Occipital lobe (tissue), 2 donors: ENCODE measurements around the gene CRY1. TPM values are rescaled to one million over a fixed set of nuclear protein-coding genes. Genes with fewer than 3 reads are reported as not detected.
A peak's percentile ranks its signal among the peaks of the same experiment; 100 is the strongest.
"Not testable (repeated sequence)": the region's sequence is repeated elsewhere in the genome, so short reads cannot be mapped to it uniquely, and the experiment has no call there.

Experiments used
- DNase-seq: peaks from one replicate; lab custom pipeline; 2025; lab: John Stamatoyannopoulos, UW
- total RNA-seq: library from RNA; depleted of rRNA; stranded (reverse); fragments of >200 nt; gene quantifications from one replicate; pipeline ENCODE4 v1.2.3, GENCODE V29; 2014

CRY1 gene
- total RNA-seq, 1 donor from 2014 or later: 39.3 TPM

DNA sequence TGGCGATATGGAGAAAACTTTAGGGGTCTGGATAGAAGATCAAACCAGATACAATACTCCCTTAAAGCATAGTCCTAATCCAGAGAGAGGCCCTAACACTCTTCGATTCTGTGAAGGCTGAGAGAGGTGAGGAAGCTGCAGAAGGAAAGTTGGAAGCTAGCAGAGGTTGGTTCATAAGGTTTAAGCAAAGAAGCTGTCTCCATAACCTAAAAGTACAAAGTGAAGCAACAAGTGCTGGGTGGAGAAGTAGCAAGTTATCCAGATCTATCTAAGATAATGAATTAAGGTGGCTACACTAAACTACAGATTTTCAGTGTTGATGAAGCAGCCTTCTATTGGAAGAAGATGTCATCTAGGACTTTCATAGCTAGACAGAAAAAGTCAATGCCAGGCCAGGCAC is 81.8 kb downstream of the CRY1 start:
- no peak for DNase-seq

DNA sequence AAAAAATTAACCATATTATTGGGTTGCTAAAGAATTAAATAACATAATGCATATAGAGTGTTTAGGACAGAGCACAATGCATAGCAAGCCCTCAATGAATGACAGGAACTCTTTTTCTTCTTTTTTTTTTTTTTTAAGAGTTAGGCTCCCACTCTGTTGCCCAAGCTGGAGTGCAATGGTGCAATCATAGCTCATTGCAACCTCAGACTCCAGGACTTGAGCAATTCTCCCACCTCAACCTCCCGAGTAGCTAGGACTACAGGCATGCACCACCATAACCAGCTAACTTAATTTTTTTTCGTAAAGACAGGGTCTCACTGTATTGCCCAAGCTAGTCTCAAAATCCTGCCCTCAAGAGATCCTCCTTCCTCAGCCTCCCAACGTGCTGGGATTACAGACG is 85.9 kb downstream of the CRY1 start:
- no peak for DNase-seq

DNA sequence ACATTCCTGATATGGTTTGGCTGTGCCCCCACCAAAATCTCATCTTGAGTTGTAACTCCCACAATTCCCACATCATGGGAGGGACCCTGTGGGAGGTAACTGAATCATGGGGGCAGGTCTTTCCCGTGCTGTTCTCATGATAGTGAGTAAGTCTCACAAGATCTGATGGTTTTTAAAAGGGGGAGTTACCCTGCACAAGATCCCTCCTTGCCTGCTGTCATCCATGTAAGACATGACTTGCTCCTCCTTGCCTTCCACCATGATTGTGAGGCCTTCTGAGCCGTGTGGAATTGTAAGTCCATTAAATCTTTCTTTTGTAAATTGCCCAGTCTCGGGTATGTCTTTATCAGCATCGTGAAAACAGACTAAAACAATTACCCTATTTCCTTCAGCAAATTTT is 90.7 kb downstream of the CRY1 start:
- not testable (repeated sequence) for DNase-seq

DNA sequence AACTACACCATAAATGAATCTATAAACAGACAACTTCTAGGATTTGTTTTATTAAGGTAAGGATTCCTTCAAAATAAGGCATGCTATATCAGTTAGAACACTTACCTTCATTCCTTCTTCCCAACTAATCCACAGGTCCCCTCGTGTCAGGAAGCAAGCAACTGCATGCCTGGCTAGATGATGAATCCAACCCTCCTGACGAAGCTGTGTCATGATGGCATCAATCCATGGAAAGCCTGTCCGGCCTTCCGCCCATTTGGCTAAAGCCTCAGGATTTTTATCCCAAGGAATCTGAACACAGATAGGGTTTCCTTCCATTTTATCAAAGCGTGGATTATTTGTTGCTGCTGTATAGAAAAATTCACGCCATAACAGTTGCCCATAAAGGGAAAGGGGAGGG is 93.9 kb downstream of the CRY1 start:
- DNase-seq: no peak

DNA sequence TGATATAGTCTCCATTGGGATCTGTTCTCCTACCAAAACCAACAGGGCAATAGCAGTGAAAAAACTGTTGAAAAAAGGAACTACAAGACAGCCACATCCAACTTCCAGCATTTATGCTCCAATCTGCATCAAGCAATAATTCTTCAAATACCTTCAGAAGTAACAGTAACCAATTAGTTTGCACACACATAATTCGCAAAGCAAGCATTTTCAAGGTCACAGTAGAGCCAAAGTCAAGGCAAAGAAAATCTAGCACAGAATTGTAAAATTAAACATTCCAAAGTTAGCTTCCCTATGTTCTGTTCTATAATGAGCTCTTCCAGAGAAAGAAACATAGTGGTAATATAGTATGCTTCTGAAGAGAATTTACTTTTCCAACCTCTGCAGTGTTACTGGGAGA is 95.4 kb downstream of the CRY1 start:
- no peak for DNase-seq

DNA sequence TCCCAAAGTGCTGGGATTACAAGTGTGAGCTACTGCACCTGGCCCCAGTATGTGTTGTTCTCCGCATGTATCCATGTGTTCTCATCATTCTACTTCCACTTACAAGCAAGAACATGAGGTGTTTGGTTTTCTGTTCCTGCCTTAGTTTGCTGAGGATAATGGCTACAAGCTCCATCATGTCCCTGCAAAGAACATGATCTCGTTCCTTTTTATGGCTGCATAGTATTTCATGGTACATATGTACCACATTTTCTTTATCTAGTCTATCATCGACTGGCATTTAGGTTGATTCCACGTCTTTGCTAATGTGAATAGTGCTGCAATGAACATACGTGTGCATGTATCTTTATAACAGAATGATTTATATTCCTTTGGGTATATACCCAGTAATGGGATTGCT is 97.2 kb downstream of the CRY1 start:
- not testable (repeated sequence) for DNase-seq

DNA sequence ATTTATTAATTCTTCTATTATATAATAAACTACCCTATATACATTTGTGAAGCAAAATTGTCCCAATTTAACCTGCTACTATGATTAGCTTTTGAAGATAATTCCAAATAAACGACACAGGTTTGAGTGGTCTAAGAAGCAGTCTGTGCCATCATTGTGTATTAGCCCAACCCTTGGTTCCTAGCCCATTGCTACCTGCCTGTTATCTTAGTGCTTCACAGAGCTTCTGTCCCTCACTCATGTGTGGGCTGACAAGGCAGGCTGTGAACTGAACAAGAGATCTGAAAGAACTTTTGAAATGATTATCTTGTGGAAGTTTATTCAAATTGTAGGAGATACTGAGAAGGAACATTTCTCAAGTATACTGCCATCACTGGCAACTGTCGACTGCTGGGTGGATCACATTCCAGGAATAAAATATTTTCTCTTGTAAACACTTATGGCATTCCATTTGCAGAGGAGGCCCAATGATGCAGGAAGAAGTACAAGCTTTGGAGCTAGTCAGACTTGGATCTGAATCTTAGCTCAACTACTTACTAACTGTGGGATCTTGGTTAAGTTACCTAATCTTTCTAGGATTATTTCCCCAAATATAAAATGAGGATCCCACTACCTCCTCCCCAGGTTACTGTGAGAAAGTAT is 98.6 kb downstream of the CRY1 start:
- no peak for DNase-seq

DNA sequence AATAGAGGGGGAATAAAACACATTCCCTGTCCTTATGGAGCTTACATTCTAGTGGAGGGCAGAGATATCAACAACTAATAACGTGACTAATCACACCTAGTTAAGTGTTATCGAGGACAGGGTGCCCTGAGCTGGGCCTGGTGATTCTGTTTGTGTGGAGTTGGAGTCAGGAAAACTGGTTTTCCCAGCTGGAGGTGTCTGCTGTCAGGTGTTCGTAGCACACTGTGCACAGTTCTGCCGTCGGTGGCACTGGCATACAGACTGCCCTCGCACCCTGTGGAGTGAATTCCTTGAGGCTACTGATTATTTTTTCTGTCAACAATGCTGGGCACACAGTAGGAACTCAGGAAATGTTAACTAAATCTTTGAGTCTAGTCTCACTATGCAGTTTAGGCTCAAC is 105.5 kb downstream of the CRY1 start:
- no peak for DNase-seq

DNA sequence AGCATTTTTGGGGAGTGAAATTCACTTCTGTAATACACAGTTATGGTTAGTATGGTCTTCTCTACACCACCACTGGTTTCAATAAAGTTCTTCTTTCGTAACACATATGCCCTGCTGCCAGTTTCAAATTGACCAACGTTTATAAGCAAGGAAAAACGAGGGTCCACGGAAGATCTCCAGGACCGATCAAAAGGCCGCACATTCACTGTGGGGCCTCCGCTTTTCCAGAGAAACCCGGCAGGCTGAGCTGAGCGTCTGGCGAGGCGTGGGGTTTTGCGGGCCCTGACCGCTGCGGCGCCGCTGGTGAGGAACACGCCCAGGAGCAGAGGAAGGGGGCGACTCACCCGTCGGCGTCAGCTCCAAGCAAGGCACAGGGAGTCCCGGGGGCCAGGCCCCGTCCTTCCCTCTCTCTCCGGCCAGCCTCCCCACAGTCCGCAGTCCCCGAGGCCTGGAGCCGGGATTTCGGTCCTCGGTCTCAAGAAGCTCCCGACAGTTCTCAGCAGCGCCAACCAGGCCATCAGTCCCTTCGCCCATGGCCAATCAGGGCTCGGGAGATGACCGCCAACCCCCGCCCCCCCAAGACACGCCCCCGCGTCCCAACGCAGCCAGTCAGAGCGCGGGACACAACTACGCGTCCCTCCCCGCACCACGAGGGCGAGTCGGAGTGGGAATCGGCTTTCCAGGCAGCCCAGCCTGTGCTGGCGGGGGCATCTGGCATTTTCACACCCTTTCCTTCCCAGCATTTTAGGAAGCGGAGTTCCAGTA is 106.5 kb downstream of the CRY1 start, which contains the start of gene MTERF2:
MTERF2 (minus strand) TSS at position 522 of the 765 bp plus-strand sequence. CDS start 8,432 bp downstream, outside the sequence.
- DNase-seq: peak; percentile 95

DNA sequence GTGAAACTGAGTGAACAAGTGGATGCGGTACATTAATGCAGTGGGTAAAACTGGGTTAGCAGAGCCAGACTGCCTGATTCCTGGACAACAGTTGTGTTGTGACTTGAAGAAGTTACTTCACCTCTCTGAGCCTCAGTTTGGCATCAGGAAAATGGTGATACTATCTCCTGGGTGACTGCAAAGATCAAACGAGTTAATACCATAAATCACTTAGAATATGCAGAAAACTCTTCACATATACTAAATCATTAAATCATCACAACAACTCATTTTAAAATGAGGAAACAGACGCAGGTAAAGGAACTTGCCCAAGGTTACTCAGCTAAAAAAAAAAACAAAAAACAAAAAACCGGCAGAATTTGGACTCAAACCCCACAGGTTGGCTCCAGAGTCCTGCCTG is 107.2 kb downstream of the CRY1 start:
- no peak for DNase-seq

DNA sequence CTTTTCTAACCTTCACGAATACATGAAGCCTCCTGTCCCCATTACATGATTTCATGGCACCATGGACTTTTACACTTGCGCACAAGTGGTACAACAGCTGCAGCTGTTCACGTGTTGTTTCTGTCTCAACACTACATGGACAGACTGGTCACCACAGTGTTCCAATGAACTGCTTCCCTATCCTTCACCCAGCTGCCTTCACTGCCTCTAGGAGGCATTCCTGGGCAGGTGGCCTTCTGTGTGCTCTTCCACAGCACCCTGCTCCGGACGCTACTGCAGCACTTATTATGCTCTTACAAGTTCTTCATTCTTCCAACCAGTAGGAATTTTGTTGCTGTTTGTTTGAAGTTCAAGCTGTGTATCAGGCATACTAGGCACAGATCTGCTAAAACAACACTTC is 107.9 kb downstream of the CRY1 start:
- DNase-seq: no peak

DNA sequence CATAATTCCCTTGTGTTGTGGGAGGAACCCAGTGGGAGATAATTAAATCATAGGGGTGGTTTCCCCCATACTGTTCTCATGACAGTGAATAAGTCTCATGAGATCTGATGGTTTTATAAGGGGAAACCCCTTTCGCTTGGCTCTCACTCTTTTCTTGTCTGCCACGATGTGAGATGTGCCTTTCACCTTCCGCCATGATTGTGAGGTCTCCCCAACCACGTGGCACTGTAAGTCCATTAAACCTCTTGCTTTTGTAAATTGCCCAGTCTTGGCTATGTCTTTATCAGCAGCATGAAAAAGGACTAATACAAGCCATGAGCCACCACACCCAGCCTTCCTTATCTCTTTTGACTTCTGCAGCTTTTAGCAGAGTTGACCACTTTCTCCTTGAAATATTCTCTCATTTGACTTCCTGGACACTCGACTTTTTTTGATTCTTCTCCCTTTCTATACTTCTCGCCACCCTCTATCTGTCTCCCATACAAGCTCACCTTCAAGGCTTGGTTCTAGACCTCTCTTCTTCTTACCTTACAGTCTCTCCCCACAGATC is 108.7 kb downstream of the CRY1 start:
- no peak for DNase-seq

DNA sequence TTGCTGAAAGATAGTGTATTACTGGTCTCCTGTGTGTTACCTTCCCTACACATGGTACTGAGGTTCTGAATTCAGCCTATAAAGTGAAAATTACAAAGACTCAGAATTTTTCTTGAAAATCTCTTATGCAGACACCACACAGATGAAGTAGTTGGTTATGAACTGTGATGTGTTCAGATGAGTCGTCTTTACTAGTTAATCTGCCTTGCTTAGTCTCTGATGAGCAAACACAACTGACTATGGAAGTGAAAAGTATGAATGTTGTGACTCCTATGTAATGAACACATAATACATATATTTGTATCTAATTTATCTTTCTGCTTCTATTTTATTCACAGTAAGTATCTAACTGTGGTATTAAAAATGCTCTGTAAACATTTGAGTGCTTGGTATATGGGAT is 111.1 kb downstream of the CRY1 start:
- DNase-seq: no peak

DNA sequence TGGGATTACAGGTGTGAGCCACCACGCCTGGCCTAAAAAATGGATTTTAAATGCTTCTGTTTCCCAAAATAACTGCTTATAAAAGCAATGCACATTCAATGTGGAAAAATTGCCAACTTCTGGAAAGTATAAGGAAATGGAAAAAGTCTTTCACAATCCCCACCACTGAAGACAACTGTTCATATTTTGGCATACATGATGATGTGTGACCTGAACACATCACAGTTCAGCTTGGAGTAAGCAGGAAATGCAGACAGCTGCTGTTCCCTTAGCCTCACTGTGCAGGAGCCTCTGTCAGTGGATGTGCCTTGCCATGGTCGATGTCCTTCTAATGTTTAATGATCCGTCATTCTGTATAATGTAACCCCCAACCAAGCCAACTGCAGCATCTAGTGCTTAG is 111.6 kb downstream of the CRY1 start:
- no peak for DNase-seq

DNA sequence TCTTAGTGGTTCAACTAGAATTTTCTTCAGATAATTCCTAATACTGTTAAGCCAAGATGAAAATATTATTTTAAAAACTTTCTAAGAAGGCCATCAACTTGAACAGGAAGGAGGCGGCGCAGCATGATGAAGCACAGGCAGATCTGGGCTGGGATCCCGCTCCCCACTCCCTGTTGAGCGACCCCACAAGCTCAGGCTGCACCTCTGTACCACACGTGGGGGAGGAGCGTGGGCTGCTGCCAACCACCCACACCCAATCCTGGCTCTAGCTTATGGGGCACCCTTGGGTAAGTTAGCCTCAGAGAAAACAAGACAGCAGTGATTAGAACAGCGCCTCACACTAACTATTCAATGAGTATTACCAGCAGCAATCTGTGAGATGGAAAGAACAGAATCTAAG is 112.4 kb downstream of the CRY1 start:
- DNase-seq: no peak

DNA sequence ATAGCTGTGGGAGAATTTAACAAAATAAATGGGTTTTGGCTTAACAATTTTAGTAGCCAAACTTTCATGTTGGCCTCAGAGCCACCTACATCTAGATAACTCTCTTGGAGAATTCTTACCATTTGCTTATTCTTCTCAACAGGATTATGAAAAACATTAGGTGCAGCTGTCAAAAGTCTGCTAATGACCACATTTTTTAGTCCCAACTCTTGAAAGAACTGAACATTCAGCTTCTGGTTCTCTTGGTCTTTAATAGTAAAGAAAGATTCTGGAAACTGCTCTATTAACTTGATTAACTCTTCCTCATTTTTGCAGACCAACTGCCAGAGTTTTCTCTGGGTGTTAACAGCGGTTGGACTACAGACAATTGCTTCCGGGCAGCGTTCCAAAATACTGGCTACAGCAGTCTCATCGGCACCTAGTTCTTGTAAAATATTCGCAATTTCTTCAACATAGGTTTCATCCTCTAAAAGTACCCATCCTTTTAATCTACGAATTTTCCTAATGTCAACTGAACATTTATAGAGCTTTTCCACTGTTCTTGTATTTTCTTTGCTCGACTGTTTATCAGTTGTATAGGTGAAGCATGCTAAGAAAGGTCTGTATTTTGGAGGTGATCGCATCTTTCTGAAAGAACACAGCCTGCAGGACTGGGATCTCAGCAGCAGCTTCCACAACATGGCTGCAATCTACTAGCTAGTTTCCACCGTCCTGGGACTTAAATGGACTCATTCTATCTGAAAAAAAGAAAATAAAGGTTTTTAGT is 115.1 kb downstream of the CRY1 start:
- DNase-seq: peak; percentile 25

DNA sequence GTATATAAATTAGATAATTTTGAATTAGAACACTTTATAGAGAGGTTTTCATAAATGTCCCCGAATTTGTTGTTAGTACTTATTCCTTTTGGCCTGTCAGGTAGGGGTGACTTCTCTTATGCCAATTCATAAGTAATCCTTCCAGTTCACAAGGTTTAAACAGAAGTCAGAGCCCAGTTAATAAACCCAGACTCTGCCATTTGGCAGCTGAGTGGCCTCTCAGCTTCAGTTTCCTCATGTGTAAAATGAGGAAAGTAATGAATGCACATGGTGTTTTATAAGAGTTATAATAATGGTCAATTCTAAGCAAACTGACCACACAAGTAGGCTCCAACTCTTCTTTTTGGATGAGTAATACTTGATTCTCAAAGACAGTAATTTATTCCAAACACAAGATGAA is 116.7 kb downstream of the CRY1 start:
- DNase-seq: no peak

DNA sequence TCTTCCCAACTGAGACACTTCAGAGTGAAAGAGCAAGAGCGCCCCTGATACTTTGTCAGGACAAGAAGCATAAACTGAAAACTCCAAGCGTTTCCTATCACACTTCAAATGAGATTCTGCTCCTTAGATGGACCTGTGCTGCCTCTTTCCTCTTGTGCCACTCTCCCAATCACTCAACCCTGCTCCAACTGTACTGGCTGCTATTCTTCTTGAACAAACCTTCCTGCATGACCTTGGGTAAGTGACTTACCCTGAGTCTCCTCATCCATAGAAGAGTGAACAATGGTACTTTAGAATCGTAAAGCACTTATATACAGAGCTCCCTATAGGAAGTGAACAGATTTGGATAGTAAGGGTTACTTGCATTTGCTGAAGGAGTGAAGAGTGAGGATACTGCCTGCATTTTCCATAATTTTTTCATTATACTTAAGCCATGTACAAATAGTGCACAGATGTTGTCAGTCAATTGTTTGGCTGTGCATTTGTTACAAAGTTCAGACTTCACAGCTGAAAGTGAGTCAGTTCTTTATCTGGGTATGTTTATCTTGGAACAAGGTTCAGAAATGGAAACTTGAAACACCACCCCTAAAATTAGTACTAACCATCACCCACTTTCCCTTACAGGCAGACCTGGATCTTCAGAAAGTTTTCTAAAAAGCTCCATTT is 117.2 kb downstream of the CRY1 start:
- no peak for DNase-seq

DNA sequence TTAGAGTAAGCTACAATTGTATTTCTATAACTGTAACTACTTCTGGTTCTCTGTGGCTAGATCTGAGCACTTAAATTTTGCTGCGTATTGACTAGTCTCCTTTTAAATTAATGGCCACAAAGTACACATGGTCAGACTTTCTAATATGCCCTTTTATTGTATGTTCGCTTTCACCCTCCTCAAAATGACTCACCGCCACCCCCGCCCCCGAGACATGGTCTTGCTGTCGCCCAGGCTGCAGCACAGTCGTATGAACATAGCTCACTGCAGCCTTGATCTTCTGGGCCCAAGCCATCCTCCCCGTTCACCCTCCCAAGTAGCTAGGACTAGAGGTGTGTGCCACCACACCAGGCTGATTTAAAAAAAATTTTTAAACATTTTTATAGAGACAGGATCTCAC is 118.3 kb downstream of the CRY1 start:
- DNase-seq: no peak

DNA sequence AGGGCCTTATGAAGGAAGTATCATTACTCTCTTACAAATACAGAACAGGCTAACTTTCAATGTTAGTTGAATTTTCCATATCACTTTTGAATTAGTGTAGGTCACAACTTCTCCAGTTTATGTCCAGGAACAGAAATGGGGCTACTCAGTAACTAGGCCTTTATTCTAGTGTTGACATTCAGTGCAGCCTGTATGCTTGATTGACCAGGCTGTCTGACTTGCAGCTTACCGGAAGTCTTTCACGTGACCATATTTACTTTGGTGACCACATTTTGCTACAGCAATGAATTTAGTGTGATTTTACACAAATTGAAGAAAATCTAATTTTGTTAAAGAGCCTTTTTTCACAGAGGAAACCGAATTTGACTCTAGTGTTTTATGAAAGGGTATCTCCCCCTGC is 118.8 kb downstream of the CRY1 start:
- DNase-seq: no peak

DNA sequence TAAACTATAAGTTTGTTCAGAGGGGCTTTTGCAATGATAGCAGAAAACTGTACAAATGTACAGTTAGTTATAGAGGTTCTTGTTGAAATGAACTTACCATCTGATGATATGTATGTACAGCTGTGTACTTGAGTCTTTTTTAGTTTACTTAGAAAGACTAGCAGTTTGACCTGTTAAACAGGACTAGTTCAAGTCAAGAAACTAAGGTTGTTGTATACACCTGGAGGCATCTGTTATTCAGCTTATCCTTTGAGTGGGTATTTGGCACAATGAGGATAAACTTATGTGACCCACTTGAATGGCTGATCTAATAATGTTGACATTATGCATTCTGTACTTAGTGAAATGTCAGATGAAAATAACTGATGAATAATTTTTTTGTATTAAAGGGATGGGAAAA is 119.8 kb downstream of the CRY1 start:
- DNase-seq: no peak

DNA sequence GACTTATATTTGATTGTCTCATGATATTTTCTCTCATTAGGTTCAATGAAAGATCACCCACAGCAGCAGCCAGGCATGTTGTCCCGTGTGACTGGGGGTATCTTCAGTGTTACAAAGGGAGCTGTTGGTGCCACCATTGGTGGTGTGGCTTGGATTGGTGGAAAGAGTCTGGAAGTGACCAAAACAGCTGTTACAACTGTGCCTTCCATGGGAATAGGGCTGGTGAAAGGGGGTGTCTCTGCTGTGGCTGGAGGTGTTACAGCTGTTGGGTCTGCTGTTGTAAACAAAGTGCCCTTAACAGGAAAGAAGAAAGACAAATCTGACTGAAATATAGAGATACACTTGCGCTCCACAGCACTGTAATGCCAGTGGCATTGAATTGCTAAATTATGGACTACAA is 122.3 kb downstream of the CRY1 start:
- no peak for DNase-seq
